Activated T-helper 17 cell treated with anti-CD3 and anti-CD28 coated beads, Interleukin-2, amount 50 U/mL, for 72 hours (primary cell): Measurements from ENCODE around the gene CTPS2. TPM values are rescaled to one million over a fixed set of nuclear protein-coding genes. Genes with fewer than 3 reads are reported as not detected.
A peak's percentile ranks its signal among the peaks of the same experiment; 100 is the strongest.
"Not testable (repeated sequence)": the region's sequence is repeated elsewhere in the genome, so short reads cannot be mapped to it uniquely, and the experiment has no call there.

Experiments used
- ATAC-seq: fragments of 150-1000 bp; cut with Tn5 transposase; replicated peaks from 2 replicates; pipeline ENCODE4 v1.10.0; 2021; ENCODE audit warnings: mild to moderate bottlenecking, moderate library complexity
- H3K27ac Mint-ChIP-seq: one replicate; pipeline ENCODE4 v1.8.0; 2022; ENCODE audit warnings: mixed read lengths
- H3K27me3 Mint-ChIP-seq: one replicate; pipeline ENCODE4 v1.8.0; 2022; ENCODE audit warnings: mixed read lengths
- H3K36me3 Mint-ChIP-seq: one replicate; pipeline ENCODE4 v1.8.0; 2022; ENCODE audit warnings: low read depth, mild to moderate bottlenecking, mixed read lengths
- H3K4me1 Mint-ChIP-seq: one replicate; pipeline ENCODE4 v1.8.0; 2022; ENCODE audit warnings: mixed read lengths
- H3K4me3 Mint-ChIP-seq: one replicate; pipeline ENCODE4 v1.8.0; 2022; ENCODE audit warnings: mild to moderate bottlenecking, mixed read lengths
- H3K9me3 Mint-ChIP-seq: one replicate; pipeline ENCODE4 v1.8.0; 2022; ENCODE audit warnings: mixed read lengths
- total RNA-seq, 2 donors: library from RNA; stranded (reverse); gene quantifications; one replicate each; pipeline ENCODE4 v1.2.3, GENCODE V29; 2022

CTPS2 gene
- total RNA-seq, 2 donors from 2014 or later = 2.0 to 3.3 TPM

DNA sequence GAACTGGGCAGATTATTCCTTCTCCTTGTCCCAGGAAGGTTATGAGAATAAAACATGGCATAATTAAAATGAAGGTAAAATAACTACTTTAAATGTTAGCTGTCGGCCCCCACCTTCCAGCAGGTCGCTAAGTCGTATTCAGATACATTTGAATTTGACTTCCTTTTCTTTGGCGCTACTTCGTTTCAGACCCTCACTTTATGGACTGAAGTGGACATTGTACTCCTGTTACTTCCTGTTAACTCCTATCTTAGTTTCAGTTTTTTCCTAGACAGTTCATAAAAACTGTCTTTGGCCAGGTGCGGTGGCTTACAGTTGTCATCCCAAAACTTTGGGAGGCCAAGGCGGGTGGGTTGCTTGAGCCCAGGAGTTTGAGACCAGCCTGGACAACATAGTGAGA lies 12.6 kb upstream of the CTPS2 start:
- Mint-ChIP-seq H3K9me3 (no peaks in the 10 kb centered on the region), H3K27ac (no peak overlapping the region), H3K36me3 (peaks cover 8% of the 10 kb centered on the region), H3K27me3 (no peaks in the 10 kb centered on the region), H3K4me3 (no peak overlapping the region), H3K4me1 (peaks cover 8% of the 10 kb centered on the region)
- ATAC-seq = no peak

DNA sequence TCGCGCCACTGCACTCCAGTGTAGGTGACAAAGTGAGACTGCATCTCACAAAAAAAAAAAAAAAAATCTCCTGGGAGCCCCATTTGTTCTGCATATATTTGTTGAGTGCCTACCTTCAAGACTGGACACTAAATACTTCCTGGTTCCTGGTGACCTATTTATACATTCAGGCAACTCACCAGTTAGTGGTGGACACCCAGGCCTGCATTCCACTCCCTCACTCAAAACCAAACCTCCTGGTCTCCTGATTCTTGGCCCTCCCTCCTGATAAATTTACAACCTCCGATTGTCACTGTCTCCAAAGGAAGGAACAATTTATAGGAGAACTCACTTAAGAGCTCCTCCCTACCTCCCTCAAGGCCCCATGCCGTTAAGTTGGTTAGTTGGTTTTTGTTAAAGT lies 10.0 kb upstream of the CTPS2 start:
- H3K4me1 Mint-ChIP-seq = peaks cover 8% of the 10 kb centered on the region

DNA sequence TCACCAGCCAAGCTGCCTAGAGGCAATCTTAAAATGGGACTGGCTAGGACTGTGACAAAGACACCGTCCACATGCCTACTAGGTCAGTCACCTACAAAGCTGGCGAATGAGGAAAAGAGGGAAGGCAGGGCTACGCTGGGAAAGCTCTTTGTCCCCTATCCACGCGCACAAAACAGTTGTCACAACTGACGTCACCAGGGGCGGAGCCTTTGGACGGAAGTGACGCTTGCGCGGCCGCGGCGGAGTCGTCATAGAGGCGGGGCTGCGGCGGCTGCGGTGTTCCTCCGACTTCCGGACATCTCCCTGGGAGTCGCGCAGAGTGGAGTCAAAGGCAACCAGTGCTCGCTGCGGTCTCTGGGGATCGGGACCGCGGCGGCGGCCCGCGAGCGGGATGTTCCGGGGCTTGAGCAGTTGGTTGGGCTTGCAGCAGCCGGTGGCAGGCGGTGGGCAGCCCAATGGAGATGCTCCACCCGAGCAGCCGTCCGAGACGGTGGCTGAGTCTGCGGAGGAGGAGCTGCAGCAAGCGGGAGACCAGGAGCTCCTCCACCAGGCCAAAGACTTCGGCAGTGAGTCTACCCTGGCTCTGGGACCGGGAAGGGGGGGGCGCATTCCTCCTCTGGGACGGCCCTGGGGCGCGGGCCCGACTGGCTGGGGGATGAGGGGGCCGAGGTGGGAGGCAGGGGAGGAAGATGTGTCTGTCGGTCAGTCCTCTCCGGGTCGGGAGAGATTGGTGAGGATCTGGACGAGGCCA lies 7.0 kb upstream of the CTPS2 start, which contains the start of gene SYAP1:
TSS of gene SYAP1 (plus strand) at position 279 of the 751 bp plus-strand sequence. CDS start at position 392, 113 bp downstream.
- ATAC-seq = peak; percentile 99
- no peaks in the 10 kb centered on the region for H3K27me3 Mint-ChIP-seq
- H3K9me3 Mint-ChIP-seq = no peaks in the 10 kb centered on the region
- peak within 1 kb of the TSS; percentile 94 for H3K27ac Mint-ChIP-seq
- peaks cover 6% of the 10 kb centered on the region for H3K36me3 Mint-ChIP-seq
- peaks cover 4% of the 10 kb centered on the region for H3K4me1 Mint-ChIP-seq
- H3K4me3 Mint-ChIP-seq = peak within 1 kb of the TSS; percentile 91

More for the DNA sequence above, 10.0 kb upstream of the CTPS2 start:
- H3K9me3 Mint-ChIP-seq = no peaks in the 10 kb centered on the region
- peaks cover 14% of the 10 kb centered on the region for H3K36me3 Mint-ChIP-seq
- H3K4me3 Mint-ChIP-seq = no peak overlapping the region
- no peak overlapping the region for H3K27ac Mint-ChIP-seq
- no peak for ATAC-seq
- H3K27me3 Mint-ChIP-seq = no peaks in the 10 kb centered on the region

DNA sequence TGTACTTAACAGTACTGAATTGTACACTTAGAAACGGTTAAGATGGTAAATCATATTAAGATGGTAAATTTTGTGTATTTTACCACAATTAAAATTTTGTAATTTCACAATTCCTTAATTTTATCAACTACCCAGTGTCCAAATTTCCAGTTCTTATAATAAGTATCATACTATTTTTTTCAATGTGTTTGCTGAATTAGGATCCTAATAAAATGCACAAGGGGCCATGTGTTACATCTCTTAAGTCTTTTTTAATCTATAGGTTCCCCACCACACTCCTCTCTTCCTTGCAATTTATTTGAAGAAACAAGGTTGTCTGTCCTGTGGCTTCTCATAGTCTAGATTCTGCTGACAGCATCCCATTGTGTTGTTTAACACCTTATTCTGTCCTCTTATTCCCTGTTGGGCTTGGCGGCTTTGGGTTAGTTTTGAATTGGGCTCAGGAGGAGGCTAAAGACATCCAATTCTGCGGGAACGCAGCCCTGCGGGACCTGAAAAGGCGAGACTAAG lies 6.4 kb upstream of the CTPS2 start:
- Mint-ChIP-seq H3K27ac (peak overlapping the region; percentile 94), H3K9me3 (no peaks in the 10 kb centered on the region), H3K4me1 (peaks cover 4% of the 10 kb centered on the region), H3K4me3 (peak overlapping the region; percentile 91), H3K36me3 (peaks cover 6% of the 10 kb centered on the region), H3K27me3 (no peaks in the 10 kb centered on the region)
- ATAC-seq = no peak

DNA sequence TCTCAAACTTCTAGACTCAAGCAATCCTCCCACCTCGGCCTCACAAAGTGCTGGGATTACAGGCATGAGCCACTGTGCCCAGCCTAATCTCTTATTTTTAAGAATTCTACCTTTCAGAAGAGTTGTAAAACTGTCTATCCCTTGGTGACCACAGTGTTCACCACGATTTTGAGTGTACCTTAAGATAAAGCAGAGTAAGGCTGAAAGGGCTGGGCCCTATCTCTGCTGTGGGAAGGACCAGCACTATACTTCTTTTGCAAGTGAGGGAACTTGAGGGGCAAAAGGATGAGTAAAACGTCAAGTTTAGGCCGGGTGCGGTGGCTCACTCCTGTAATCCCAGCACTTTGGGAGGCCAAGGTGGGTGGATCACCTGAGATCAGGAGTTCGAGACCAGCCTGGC lies 4.0 kb upstream of the CTPS2 start:
- H3K27ac Mint-ChIP-seq, H3K4me3 Mint-ChIP-seq, H3K9me3 Mint-ChIP-seq, H3K4me1 Mint-ChIP-seq, ATAC-seq, H3K27me3 Mint-ChIP-seq, H3K36me3 Mint-ChIP-seq: not testable (repeated sequence)

DNA sequence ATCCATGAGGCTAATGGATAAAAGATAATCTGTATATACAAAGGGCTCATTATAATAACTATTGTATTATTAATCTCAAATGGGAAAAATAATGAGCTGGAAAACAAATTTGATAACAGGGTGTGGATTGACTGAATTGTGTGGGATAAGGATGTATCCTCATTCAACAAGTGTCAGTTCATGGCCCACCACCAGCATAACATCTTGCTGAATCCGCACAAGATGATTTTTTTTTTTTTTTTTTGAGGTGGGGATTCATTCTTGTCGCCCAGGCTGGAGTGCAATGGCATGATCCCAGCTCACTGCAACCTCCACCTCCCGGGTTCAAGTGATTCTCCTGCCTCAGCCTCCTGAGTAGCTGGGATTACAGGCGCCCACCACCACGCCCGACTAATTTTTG lies 3.2 kb upstream of the CTPS2 start:
- not testable (repeated sequence) for H3K4me1 Mint-ChIP-seq, H3K27ac Mint-ChIP-seq, H3K27me3 Mint-ChIP-seq, H3K9me3 Mint-ChIP-seq, H3K36me3 Mint-ChIP-seq, H3K4me3 Mint-ChIP-seq, ATAC-seq

DNA sequence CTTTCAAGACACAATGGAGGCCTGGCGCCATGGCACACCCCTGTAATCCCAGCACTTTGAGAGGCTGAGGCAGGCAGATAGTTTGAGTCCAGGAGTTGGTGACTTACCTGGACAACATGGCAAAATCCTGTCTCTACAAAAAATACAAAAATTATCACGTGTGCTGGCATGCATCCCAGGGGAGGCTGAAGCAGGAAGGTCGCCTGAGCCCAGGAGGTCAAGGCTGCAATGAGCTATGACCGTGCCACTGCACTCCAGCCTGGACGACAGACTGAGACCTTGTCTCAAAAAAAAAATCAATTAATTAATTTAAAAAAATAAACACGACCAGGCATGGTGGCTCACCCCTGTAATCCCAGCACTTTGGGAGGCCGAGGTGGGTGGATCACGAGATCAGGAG lies 2.0 kb upstream of the CTPS2 start:
- no peak overlapping the region for H3K4me3 Mint-ChIP-seq
- no peak for ATAC-seq
- no peak overlapping the region for H3K27ac Mint-ChIP-seq
- H3K36me3 Mint-ChIP-seq = peaks cover 3% of the 10 kb centered on the region
- no peaks in the 10 kb centered on the region for H3K4me1 Mint-ChIP-seq
- no peaks in the 10 kb centered on the region for H3K9me3 Mint-ChIP-seq
- H3K27me3 Mint-ChIP-seq = no peaks in the 10 kb centered on the region

DNA sequence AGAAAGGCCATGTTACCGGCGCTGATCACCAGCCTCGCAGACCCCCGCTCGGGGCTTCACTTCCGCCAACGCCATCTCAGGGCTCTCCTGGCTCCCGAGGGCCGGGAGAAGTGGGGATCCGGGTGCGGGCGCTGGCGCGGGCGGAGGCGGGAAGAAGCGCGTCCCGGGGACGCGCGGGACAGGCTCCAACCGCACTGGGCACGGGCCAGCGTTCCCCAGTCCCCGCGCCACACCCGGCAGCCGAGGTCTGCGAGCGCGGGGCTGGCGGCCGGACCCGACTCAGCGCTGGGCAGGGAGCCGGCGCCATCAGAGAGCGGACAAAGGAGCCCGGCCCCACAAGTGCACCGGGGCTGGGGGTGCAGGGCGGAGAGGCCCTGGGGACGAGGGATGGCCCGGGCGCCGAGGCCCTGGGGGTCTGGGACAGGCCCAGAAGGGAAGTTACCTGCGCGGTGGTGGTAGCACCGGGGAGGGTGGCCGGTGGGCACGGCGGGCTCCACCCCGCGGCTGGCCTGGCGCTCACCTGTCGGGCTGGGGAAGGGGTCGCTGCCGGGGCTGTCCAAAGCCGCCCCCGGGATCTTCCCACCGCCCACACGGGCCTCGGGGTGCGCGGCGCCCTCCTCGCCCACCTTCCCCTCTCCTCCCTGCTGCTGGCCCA lies 449 bp downstream of the CTPS2 start:
- peak; percentile 53 for ATAC-seq
- Mint-ChIP-seq H3K4me3 (peak overlapping the region; percentile 80), H3K27ac (no peak overlapping the region), H3K4me1 (no peaks in the 10 kb centered on the region), H3K9me3 (no peaks in the 10 kb centered on the region), H3K36me3 (no peaks in the 10 kb centered on the region), H3K27me3 (no peaks in the 10 kb centered on the region)

DNA sequence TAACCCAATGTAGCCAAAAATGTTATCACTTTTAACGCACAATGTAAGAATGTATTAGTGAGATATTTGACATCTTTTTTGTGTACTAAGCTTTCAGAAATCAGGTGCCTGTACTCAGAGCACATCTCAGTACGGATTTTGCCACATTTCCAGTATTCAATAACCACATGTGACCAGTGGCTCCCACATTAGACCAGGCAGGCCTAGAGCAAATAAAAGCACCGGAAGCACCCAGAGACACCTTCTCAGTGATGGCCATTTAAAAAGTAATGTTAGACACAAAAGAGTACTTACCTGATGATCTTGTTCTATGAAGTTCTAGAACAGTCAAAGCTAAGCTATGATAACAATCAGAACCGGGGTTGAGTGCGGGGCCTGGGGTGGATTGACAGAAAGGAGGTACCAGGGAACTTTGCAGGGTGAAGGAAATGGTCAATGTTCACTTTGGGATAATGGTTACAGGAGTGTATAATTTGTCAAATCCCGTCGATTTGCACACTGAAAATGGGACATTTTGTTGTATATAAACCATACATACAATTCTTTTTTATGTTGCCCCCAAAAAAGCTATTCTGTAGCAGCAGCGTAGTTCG lies 1.2 kb downstream of the CTPS2 start:
- Mint-ChIP-seq H3K36me3 (no peaks in the 10 kb centered on the region), H3K9me3 (no peaks in the 10 kb centered on the region), H3K27ac (peak overlapping the region; percentile 58), H3K4me1 (no peaks in the 10 kb centered on the region), H3K4me3 (peak overlapping the region; percentile 76), H3K27me3 (no peaks in the 10 kb centered on the region)
- no peak for ATAC-seq

DNA sequence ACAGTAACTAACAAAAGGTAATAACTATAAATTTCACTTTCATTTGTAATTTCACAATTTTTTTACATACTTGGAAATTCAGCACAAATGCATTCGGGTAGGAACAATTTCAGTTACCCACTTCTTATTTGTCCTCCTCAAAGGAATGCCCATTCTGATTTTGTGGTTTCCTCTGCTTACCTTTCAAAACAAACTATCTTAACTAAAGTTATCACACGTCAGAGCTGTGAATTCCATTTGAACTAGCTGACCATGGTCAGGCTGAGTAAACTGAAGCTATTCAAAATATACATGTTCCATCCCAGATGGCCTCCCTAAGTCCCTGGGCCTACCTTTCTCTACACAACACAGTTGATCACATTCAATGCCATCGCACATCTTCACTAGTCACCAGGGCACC lies 4.5 kb downstream of the CTPS2 start:
- ATAC-seq = no peak
- Mint-ChIP-seq H3K36me3 (no peaks in the 10 kb centered on the region), H3K4me3 (no peak overlapping the region), H3K27me3 (no peaks in the 10 kb centered on the region), H3K27ac (no peak overlapping the region), H3K9me3 (no peaks in the 10 kb centered on the region), H3K4me1 (no peaks in the 10 kb centered on the region)

DNA sequence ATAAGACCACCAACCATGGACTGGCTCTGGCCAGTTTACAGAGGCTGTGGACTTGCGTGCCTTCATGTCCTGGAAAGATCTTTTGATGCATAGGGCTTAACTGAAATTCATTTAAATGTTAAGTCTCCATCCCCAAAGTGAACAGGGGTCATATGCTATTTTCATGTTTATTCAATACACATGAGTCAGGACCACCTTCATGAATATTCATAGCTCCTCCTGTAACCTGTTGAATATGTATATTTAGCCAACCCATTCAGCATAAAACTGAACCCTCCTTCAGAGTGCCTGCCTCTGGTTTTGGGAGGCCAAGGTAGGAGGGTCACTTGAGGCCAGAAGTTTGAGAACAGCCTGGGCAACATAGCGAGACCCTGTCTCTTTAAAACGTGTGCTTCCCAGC lies 7.1 kb downstream of the CTPS2 start:
- H3K4me3 Mint-ChIP-seq = no peak overlapping the region
- H3K27ac Mint-ChIP-seq = no peak overlapping the region
- ATAC-seq = no peak
- no peaks in the 10 kb centered on the region for H3K27me3 Mint-ChIP-seq
- no peaks in the 10 kb centered on the region for H3K4me1 Mint-ChIP-seq
- no peaks in the 10 kb centered on the region for H3K36me3 Mint-ChIP-seq
- H3K9me3 Mint-ChIP-seq = no peaks in the 10 kb centered on the region

DNA sequence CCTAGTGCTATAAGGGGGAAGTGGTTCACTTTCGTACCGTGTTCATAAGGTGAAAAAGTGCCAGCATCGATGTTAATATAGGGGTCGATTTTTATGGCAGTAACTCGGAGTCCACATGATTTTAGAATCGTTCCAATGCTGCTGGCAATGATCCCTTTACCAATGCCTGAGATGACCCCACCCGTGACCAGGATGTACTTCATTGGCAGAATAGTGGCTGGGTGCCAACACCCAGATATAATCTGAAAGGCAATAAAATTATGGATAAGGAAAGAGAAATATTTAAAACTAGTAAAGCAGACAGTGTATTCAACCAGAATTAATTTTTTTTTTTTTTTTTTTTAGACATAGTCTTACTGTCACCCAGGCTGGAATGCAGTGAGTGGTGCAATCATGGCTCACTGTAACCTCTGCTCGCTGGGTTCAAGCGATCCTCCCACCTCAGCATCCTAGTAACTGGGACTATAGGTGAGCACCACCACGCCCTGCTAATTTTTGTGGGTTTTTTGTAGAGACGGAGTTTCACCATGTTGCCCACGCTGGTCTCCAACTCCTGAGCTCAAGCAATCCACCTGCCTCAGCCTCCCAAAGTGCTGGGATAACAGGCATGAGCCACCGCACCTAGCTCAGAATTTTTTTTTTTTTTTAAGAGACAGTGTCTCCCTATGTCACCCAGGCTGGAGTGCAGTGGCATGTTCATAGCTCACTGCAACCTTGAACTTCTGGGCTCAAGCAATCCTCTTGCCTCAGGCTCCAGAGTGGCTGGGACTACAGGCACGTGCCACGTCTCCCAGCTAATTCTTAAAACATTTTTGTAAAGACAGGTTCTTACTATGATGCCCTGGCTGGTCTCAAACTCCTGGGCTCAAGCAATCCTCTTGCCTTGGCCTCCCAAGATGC lies 9.5 kb downstream of the CTPS2 start:
- Mint-ChIP-seq H3K27me3 (no peaks in the 10 kb centered on the region), H3K4me1 (no peaks in the 10 kb centered on the region), H3K36me3 (no peaks in the 10 kb centered on the region), H3K27ac (no peak overlapping the region), H3K9me3 (no peaks in the 10 kb centered on the region), H3K4me3 (no peak overlapping the region)
- no peak for ATAC-seq

DNA sequence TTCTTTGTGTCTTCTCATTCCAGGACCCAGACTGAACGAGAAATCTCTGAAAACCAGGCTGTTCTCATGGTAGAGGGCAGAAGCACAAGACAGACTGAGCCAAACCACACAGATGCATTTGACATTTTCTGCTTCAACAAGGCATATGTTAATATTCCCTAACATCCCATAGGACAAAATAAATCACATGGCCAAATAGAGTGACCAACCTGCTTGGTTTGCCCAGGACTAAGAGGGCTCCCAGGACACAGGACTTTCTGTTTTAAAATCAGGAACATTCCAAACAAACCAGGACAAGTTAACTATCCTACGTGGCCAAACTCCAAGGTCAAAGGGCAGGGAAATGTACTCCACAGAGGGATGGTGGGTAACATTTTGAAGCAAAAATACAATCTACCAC lies 11.7 kb downstream of the CTPS2 start:
- H3K9me3 Mint-ChIP-seq = no peaks in the 10 kb centered on the region
- no peak for ATAC-seq
- H3K36me3 Mint-ChIP-seq = peaks cover 5% of the 10 kb centered on the region
- no peaks in the 10 kb centered on the region for H3K4me1 Mint-ChIP-seq
- no peak overlapping the region for H3K4me3 Mint-ChIP-seq
- H3K27ac Mint-ChIP-seq = no peak overlapping the region
- no peaks in the 10 kb centered on the region for H3K27me3 Mint-ChIP-seq

DNA sequence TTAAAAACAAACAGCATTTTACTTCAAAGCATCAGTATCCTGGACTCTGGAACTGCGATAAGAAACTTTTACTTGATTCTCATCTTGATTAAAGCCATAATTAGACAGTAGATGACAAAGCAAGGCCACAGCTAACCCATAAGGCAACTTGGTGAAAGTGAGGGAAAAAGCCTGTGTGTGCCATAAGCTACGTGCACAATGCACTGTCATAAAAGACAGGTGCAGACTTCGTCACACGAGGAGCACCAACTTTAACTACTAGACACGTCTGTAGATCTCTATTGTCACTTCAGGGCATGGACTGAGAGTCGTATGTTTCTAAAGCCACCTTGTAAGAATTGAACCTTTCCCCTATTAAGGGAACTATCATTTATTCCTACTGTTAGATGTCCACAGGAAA lies 13.1 kb downstream of the CTPS2 start:
- no peak for ATAC-seq
- Mint-ChIP-seq H3K36me3 (peaks cover 5% of the 10 kb centered on the region), H3K27ac (no peak overlapping the region), H3K4me1 (no peaks in the 10 kb centered on the region), H3K9me3 (no peaks in the 10 kb centered on the region), H3K27me3 (no peaks in the 10 kb centered on the region), H3K4me3 (no peak overlapping the region)
